Panc1 (cell line): Measurements from ENCODE around the gene CCDC83.

Experiments used
- CTCF ChIP-seq: fragments of 450-650 bp; IDR thresholded peaks from 2 replicates; pipeline ENCODE4 v1.5.1; 2017; ENCODE audit warnings: mild to moderate bottlenecking
- POLR2AphosphoS5 ChIP-seq: IDR thresholded peaks from 2 replicates; pipeline ENCODE4 v1.6.1; 2012; ENCODE audit warnings: mild to moderate bottlenecking, low read depth, low read length, moderate library complexity
- REST ChIP-seq, 2 experiments: IDR thresholded peaks; 2 replicates each; pipeline ENCODE4 v1.6.1; 2011 to 2012; ENCODE audit warnings: low read depth in 2 of 2, control low read depth in 1 of 2, low read length in 1 of 2, mild to moderate bottlenecking in 1 of 2, moderate library complexity in 1 of 2; ENCODE audit not compliant: insufficient read depth in 1 of 2
- SIN3A ChIP-seq: IDR thresholded peaks from 2 replicates; pipeline ENCODE4 v1.6.1; 2012; ENCODE audit warnings: low read depth, mild to moderate bottlenecking, low read length, moderate library complexity, borderline replicate concordance; ENCODE audit not compliant: insufficient read depth
- TCF7L2 ChIP-seq: IDR thresholded peaks from 2 replicates; pipeline ENCODE4 v1.6.1; 2011; ENCODE audit warnings: mild to moderate bottlenecking, low read depth, low read length, inconsistent platforms

GRCh38 chr11:85806876-85807275, 48.3 kb upstream of the CCDC83 start:
- TF ChIP-seq CTCF (no peak), REST (IDR thresholded peaks at IDR 0.05; ENCODE audit: insufficient read depth in 1 of 2, low read depth in 2 of 2, low read length in 1 of 2) (no peak), POLR2AphosphoS5 (no peak), TCF7L2 (no peak), SIN3A (no peak)
